SU-DHL-6 (cell line): ENCODE data around the gene FGD5.

Experiments
- CTCF ChIP-seq: fragments of 200-600 bp; sonication (generic); IDR thresholded peaks from one replicate; pipeline ENCODE4 v1.5.1; 2017; ENCODE audit warnings: antibody characterized with exemption, mild to moderate bottlenecking, low read length, moderate library complexity; ENCODE audit not compliant: insufficient read depth, poor library complexity, severe bottlenecking
- EZH2phosphoT487 ChIP-seq: fragments of 200-600 bp; sonication (generic), shearing (Covaris generic); conservative IDR thresholded peaks from 2 replicates; pipeline ENCODE4 v1.6.1; 2018; ENCODE audit warnings: mild to moderate bottlenecking, antibody characterized with exemption, low read length, moderate library complexity, mixed read lengths

DNA sequence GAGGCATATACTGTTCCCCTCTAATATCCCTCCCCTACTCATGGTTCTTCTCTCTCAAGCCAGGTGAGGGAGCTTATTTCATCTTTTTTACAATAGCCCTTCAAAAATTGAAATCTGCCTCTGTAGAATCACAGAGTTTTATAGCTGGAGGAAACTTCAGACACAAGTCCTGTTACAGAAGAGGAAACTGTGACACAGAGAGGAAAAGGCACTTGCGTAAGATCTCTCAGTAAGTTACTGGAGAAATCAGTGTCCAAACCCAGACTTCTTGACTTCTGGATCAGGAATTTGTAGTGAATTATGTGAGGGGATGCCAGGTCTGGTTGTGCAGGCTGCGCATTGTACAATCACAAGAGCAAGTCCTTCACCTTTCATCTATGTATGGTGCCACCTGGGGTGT is 4.6 kb downstream of the FGD5 start:
- TF ChIP-seq CTCF (no peak), EZH2phosphoT487 (no peak)
